ENCODE results near the gene COPZ2. TPM values are rescaled to one million over a fixed set of nuclear protein-coding genes. Genes with fewer than 3 reads are reported as not detected.

The COPZ2 gene
- polyA plus RNA-seq, 3 donors: 4.2 to 12.2 (median 6.9) TPM

GRCh38 chr17:48026502-48027321, 10.9 kb downstream of the COPZ2 start:
- peaks cover 7 to 21% (median 18%) of the 10 kb centered on the region in 3 donors for H3K27me3 Mint-ChIP-seq (ENCODE audit: low read depth in 3 of 3)
- peaks cover 0 to 3% (median 0%) of the 10 kb centered on the region in 7 donors for H3K9me3 Mint-ChIP-seq
- WGBS (ENCODE audit: insufficient coverage): 24% methylated on average over 16 of the region's 18 CpGs
- Histone ChIP-seq H3K4me3 (replicated peaks in 1 of 3; ENCODE audit: low read depth in 2 of 3, low read length in 3 of 3) (no peak overlapping the region), H3K27ac (ENCODE audit: low read depth in 1 of 2, low read length in 2 of 2) (no peak overlapping the region), H3K4me1 (ENCODE audit: control insufficient read depth in 1 of 2, insufficient read depth in 2 of 2, low read length in 2 of 2) (peaks cover 46 to 51% of the 10 kb centered on the region in 2 donors), H3K9me3 (replicated peaks in 1 of 2; ENCODE audit: control insufficient read depth in 1 of 2, insufficient read depth in 1 of 2, low read length in 2 of 2) (no peaks in the 10 kb centered on the region), H3K79me2 (ENCODE audit: insufficient read depth, low read length) (no peaks in the 10 kb centered on the region), H3K27me3 (ENCODE audit: control insufficient read depth in 2 of 2, insufficient read depth in 2 of 2, low read length in 2 of 2) (no peaks in the 10 kb centered on the region), H3K36me3 (replicated peaks in 1 of 2; ENCODE audit: control insufficient read depth in 1 of 2, insufficient read depth in 2 of 2, low read length in 2 of 2) (no peaks in the 10 kb centered on the region), H4K20me1 (ENCODE audit: insufficient read depth, low read length) (no peaks in the 10 kb centered on the region), H3K4me2 (replicated peaks; ENCODE audit: extremely low read depth, low read length, poor library complexity, severe bottlenecking) (peak overlapping the region; percentile 13), H2AFZ (ENCODE audit: insufficient read depth, low read depth, low read length, poor library complexity, severe bottlenecking) (peak overlapping the region; percentile 60), H3K9ac (ENCODE audit: insufficient read depth, low read length, poor library complexity, severe bottlenecking) (no peak overlapping the region)
- H3K36me3 Mint-ChIP-seq: no peaks in the 10 kb centered on the region
- H3K4me1 Mint-ChIP-seq: peaks cover 45% of the 10 kb centered on the region
- peak; percentile 52 to 65 (median 65) for DNase-seq
- intact Hi-C loops (cut with micrococcal nuclease): loop anchor here (5.0 to 10.0 kb wide), 3 partner anchors 101 to 591 kb away; partner anchors contain the start of gene HOXB8 (in 1 of the 2)
- no peak overlapping the region for H3K27ac Mint-ChIP-seq
- peak overlapping the region in 1 of 2 donors; percentile 97 for H3K4me3 Mint-ChIP-seq
- TF ChIP-seq, protein P1, sequence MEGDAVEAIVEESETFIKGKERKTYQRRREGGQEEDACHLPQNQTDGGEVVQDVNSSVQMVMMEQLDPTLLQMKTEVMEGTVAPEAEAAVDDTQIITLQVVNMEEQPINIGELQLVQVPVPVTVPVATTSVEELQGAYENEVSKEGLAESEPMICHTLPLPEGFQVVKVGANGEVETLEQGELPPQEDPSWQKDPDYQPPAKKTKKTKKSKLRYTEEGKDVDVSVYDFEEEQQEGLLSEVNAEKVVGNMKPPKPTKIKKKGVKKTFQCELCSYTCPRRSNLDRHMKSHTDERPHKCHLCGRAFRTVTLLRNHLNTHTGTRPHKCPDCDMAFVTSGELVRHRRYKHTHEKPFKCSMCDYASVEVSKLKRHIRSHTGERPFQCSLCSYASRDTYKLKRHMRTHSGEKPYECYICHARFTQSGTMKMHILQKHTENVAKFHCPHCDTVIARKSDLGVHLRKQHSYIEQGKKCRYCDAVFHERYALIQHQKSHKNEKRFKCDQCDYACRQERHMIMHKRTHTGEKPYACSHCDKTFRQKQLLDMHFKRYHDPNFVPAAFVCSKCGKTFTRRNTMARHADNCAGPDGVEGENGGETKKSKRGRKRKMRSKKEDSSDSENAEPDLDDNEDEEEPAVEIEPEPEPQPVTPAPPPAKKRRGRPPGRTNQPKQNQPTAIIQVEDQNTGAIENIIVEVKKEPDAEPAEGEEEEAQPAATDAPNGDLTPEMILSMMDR (IDR thresholded peaks at IDR 0.05): peak; percentile 82

DNA sequence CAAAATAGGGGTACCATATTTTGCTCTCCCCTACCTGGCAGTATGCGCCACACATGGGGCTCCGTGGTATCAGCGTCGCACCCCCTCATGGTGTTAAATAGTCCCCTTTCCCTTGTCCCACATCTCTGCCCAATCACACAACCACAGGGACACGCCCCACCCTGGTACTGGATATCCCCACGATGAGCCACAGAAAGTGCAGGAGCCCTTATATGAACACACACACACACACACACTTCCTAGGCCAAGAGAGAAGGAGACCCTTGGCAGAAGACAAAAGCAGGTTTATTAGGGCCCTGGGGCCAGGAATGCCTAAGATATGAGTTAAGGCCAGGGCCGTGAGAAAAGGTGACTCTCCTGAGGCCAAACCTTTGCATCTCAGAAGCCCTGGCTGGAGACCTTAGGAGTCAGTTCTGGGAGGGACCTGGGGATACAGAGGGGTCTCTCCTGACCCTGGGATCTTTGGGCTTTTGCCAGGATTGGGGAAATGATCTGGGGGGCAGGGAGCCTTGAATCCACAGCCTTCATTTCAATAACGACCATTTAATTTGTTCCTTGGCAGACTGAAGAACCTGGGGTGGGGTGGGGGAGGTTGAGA, 11.6 kb downstream of the COPZ2 start:
- Histone ChIP-seq H4K20me1 (ENCODE audit: insufficient read depth, low read length) (no peaks in the 10 kb centered on the region), H3K9me3 (replicated peaks in 1 of 2; ENCODE audit: control insufficient read depth in 1 of 2, insufficient read depth in 1 of 2, low read length in 2 of 2) (no peaks in the 10 kb centered on the region), H3K9ac (ENCODE audit: insufficient read depth, low read length, poor library complexity, severe bottlenecking) (no peak overlapping the region), H2AFZ (ENCODE audit: insufficient read depth, low read depth, low read length, poor library complexity, severe bottlenecking) (peak overlapping the region; percentile 88), H3K36me3 (replicated peaks in 1 of 2; ENCODE audit: control insufficient read depth in 1 of 2, insufficient read depth in 2 of 2, low read length in 2 of 2) (no peaks in the 10 kb centered on the region), H3K27me3 (ENCODE audit: control insufficient read depth in 2 of 2, insufficient read depth in 2 of 2, low read length in 2 of 2) (no peaks in the 10 kb centered on the region), H3K79me2 (ENCODE audit: insufficient read depth, low read length) (no peaks in the 10 kb centered on the region), H3K27ac (ENCODE audit: low read depth in 1 of 2, low read length in 2 of 2) (peak overlapping the region in 1 of 2 donors; percentile 42), H3K4me3 (replicated peaks in 1 of 3; ENCODE audit: low read depth in 2 of 3, low read length in 3 of 3) (peak overlapping the region in 1 of 3 experiments; percentile 78), H3K4me1 (ENCODE audit: control insufficient read depth in 1 of 2, insufficient read depth in 2 of 2, low read length in 2 of 2) (peaks cover 53 to 58% of the 10 kb centered on the region in 2 donors), H3K4me2 (replicated peaks; ENCODE audit: extremely low read depth, low read length, poor library complexity, severe bottlenecking) (peak overlapping the region; percentile 84)
- peaks cover 0 to 3% (median 0%) of the 10 kb centered on the region in 7 donors for H3K9me3 Mint-ChIP-seq
- intact Hi-C loops (cut with micrococcal nuclease): loop anchor here (1.0 to 10.0 kb wide), 8 partner anchors 23 to 591 kb away; partner anchors contain the start of genes HOXB8 (in 1 of the 2) and NFE2L1 (in 1 of the 2)
- H3K36me3 Mint-ChIP-seq: no peaks in the 10 kb centered on the region
- H3K4me1 Mint-ChIP-seq: peaks cover 52% of the 10 kb centered on the region
- H3K27ac Mint-ChIP-seq: peak overlapping the region in 3 of 7 donors; percentile 4 to 95 (median 91)
- peaks cover 7 to 17% (median 16%) of the 10 kb centered on the region in 3 donors for H3K27me3 Mint-ChIP-seq (ENCODE audit: low read depth in 3 of 3)
- H3K4me3 Mint-ChIP-seq: peak overlapping the region; percentile 87 to 97
- TF ChIP-seq, protein P1 (IDR thresholded peaks at IDR 0.05): no peak
- WGBS (ENCODE audit: insufficient coverage): 48% methylated on average over 6 of the region's 8 CpGs
- no peak for DNase-seq
